GM12891 (cell line): ENCODE data around the gene NLRX1.

Source experiments
- POLR2A ChIP-seq: IDR thresholded peaks from 2 replicates; pipeline ENCODE4 v1.6.1; 2011; ENCODE audit warnings: low read depth, low read length, control low read depth
- POLR2AphosphoS5 ChIP-seq: IDR thresholded peaks from 2 replicates; pipeline ENCODE4 v1.6.1; 2011; ENCODE audit warnings: low read depth, low read length, control low read depth
- SPI1 ChIP-seq: IDR thresholded peaks from 2 replicates; pipeline ENCODE4 v1.6.1; 2011; ENCODE audit warnings: low read depth, low read length, control low read depth
- TAF1 ChIP-seq: IDR thresholded peaks from 2 replicates; pipeline ENCODE4 v1.6.1; 2011; ENCODE audit warnings: low read depth, low read length, control low read depth

GRCh38 chr11:119223856-119224255, 55.3 kb downstream of the NLRX1 start:
- no peak for TF ChIP-seq POLR2AphosphoS5
- TF ChIP-seq TAF1: no peak
- TF ChIP-seq POLR2A: no peak
- TF ChIP-seq SPI1: no peak
